Renal cortex interstitium (tissue), 11 donors: ENCODE measurements around the gene DOK5. TPM values are rescaled to one million over a fixed set of nuclear protein-coding genes. Genes with fewer than 3 reads are reported as not detected.

ENCODE experiments used
- DNase-seq, 11 donors: peaks; one replicate each; pipeline ENCODE4 v3.0.0-alpha.2; 2013; ENCODE audit warnings: low read depth in 9 of 11, low spot score in 4 of 11; ENCODE audit errors: extremely low read depth in 1 of 11
- polyA plus RNA-seq, 3 donors: library from polyadenylated mRNA; unstranded; fragments of 120-200 nt; gene quantifications; one replicate each; pipeline ENCODE4 v1.2.1, GENCODE V29; 2013; ENCODE audit not compliant: insufficient read length in 3 of 3

Gene DOK5
- polyA plus RNA-seq, 3 donors, result 7.9 to 10.8 (median 8.0) TPM

- DNase-seq, result no peak
Measured at GRCh38 chr20:54539521-54540046, 64.2 kb downstream of the DOK5 start.

GRCh38 chr20:54543369-54543768 is 68.0 kb downstream of the DOK5 start:
- no peak for DNase-seq

- no peak for DNase-seq
Measured at GRCh38 chr20:54545676-54546358, 70.4 kb downstream of the DOK5 start.

- no peak for DNase-seq
Measured at GRCh38 chr20:54548849-54549248, 73.5 kb downstream of the DOK5 start.

GRCh38 chr20:54549658-54550326 is 74.4 kb downstream of the DOK5 start:
- DNase-seq, result no peak

- DNase-seq, result no peak
Measured at GRCh38 chr20:54550776-54551396, 75.5 kb downstream of the DOK5 start.

- no peak for DNase-seq
Measured at GRCh38 chr20:54554006-54554405, 78.6 kb downstream of the DOK5 start.

GRCh38 chr20:54555150-54555549 is 79.8 kb downstream of the DOK5 start:
- no peak for DNase-seq

GRCh38 chr20:54556406-54556805 is 81.0 kb downstream of the DOK5 start:
- no peak for DNase-seq

GRCh38 chr20:54557806-54558590 is 82.6 kb downstream of the DOK5 start:
- no peak for DNase-seq

- DNase-seq, result no peak
Measured at GRCh38 chr20:54559890-54560289, 84.5 kb downstream of the DOK5 start.

- DNase-seq, result no peak
Measured at GRCh38 chr20:54560357-54560756, 85.0 kb downstream of the DOK5 start.

GRCh38 chr20:54565255-54565654 is 89.9 kb downstream of the DOK5 start:
- no peak for DNase-seq

- no peak for DNase-seq
Measured at GRCh38 chr20:54566031-54566688, 90.8 kb downstream of the DOK5 start.

GRCh38 chr20:54570561-54570960 is 95.2 kb downstream of the DOK5 start:
- DNase-seq, result no peak

- DNase-seq, result no peak
Measured at GRCh38 chr20:54572665-54573435, 97.5 kb downstream of the DOK5 start.

- no peak for DNase-seq
Measured at GRCh38 chr20:54573838-54574237, 98.4 kb downstream of the DOK5 start.

GRCh38 chr20:54576518-54576917 is 101.1 kb downstream of the DOK5 start:
- DNase-seq, result no peak
